Endothelial cell of umbilical vein (primary cell): ENCODE data around the gene MYO9A. TPM values are rescaled to one million over a fixed set of nuclear protein-coding genes. Genes with fewer than 3 reads are reported as not detected.

Experiments
- BruUV-seq: library from RNA; stranded (reverse); fragments of 400-500 nt; replicated peaks from 2 replicates; lab custom pipeline; 2021; lab: Mats Ljungman, UMichigan
- CTCF ChIA-PET: fragments of 300-600, 350-600 bp; sonication (Branson Sonifier 250); formaldehyde crosslinking; loops from one replicate; lab custom pipeline; 2021; ENCODE audit warnings: antibody characterized with exemption, inconsistent platforms; lab: Charles Lee
- POLR2A ChIA-PET: fragments of 300-600, 350-600 bp; sonication (Branson Sonifier 250); formaldehyde crosslinking; loops from one replicate; lab custom pipeline; 2021; ENCODE audit warnings: antibody characterized with exemption, inconsistent platforms; lab: Charles Lee
- DNase-seq: peaks from one replicate; pipeline ENCODE4 v3.0.0-alpha.2; 2011; ENCODE audit warnings: low read depth, low spot score
- FAIRE-seq: peaks from 2 replicates; lab custom pipeline; 2011; peaks lifted over from hg19 to GRCh38; lab: Jason Lieb, UNC
- H2AFZ ChIP-seq: 2 replicates; pipeline ENCODE4 v1.6.0; 2012; ENCODE audit warnings: low read depth, low read length, control low read depth, inconsistent platforms
- H3K27ac ChIP-seq: 2 replicates; pipeline ENCODE4 v1.5.1; 2011; ENCODE audit warnings: low read depth, mild to moderate bottlenecking, control low read depth, low read length, moderate library complexity; ENCODE audit not compliant: insufficient read depth
- H3K27me3 ChIP-seq, 2 experiments: 2 replicates each; pipeline versions ENCODE4 v1.6.0 to v1.6.1; 2011; ENCODE audit warnings: low read length in 2 of 2, mixed read lengths in 1 of 2; ENCODE audit not compliant: control insufficient read depth in 2 of 2, insufficient read depth in 2 of 2
- H3K36me3 ChIP-seq, 2 experiments: 2 replicates in 1 of 2; 3 replicates in 1 of 2; pipeline ENCODE4 v1.5.1; 2011; ENCODE audit warnings: low read length in 2 of 2, mild to moderate bottlenecking in 1 of 2, moderate library complexity in 1 of 2; ENCODE audit not compliant: control insufficient read depth in 2 of 2, insufficient read depth in 2 of 2; ENCODE audit errors: extremely low read depth in 1 of 2
- H3K4me1 ChIP-seq: 3 replicates; pipeline ENCODE4 v1.5.1; 2011; ENCODE audit warnings: mild to moderate bottlenecking, low read length; ENCODE audit not compliant: control insufficient read depth, insufficient read depth; ENCODE audit errors: extremely low read depth
- H3K4me2 ChIP-seq: 2 replicates; pipeline ENCODE4 v1.6.1; 2011; ENCODE audit warnings: low read length, control low read depth, mixed read lengths; ENCODE audit not compliant: insufficient read depth
- H3K4me3 ChIP-seq, 3 experiments: fragments of 200-600 bp in 1 of 3; sonication (generic), shearing (Covaris generic) in 1 of 3; replicated peaks in 1 of 3; 2 replicates each; pipeline ENCODE4 v1.5.1; 2011 to 2016; ENCODE audit warnings: control low read depth in 3 of 3, low read length in 3 of 3, mild to moderate bottlenecking in 2 of 3, inconsistent platforms in 1 of 3, low read depth in 1 of 3, moderate library complexity in 1 of 3; ENCODE audit not compliant: insufficient read depth in 1 of 3
- H3K79me2 ChIP-seq: 2 replicates; pipeline ENCODE4 v1.6.0; 2012; ENCODE audit warnings: low read length, inconsistent platforms; ENCODE audit not compliant: control insufficient read depth, insufficient read depth
- H3K9ac ChIP-seq: replicated peaks from 2 replicates; pipeline ENCODE3; 2011; ENCODE audit warnings: low read length, control low read depth; ENCODE audit not compliant: insufficient read depth; ENCODE audit errors: extremely low read depth
- H3K9me1 ChIP-seq: replicated peaks from 3 replicates; pipeline ENCODE4 v1.6.0; 2011; ENCODE audit warnings: mild to moderate bottlenecking, low read length; ENCODE audit not compliant: control insufficient read depth, insufficient read depth; ENCODE audit errors: extremely low read depth
- H3K9me3 ChIP-seq: replicated peaks from 2 replicates; pipeline ENCODE4 v1.5.1; 2012; ENCODE audit warnings: low read length, inconsistent platforms; ENCODE audit not compliant: control insufficient read depth, insufficient read depth
- H4K20me1 ChIP-seq: replicated peaks from 2 replicates; pipeline ENCODE3; 2011; ENCODE audit warnings: mild to moderate bottlenecking, low read length; ENCODE audit not compliant: control insufficient read depth, insufficient read depth; ENCODE audit errors: extremely low read depth
- EZH2 ChIP-seq: IDR thresholded peaks from 2 replicates; pipeline ENCODE4 v1.6.1; 2012; ENCODE audit warnings: borderline replicate concordance, low read depth, mild to moderate bottlenecking, moderate library complexity, low read length, inconsistent platforms; ENCODE audit not compliant: severe bottlenecking
- FOS ChIP-seq: IDR thresholded peaks from 2 replicates; pipeline ENCODE4 v1.6.1; 2011; ENCODE audit warnings: mild to moderate bottlenecking, low read length, moderate library complexity, borderline replicate concordance; ENCODE audit not compliant: insufficient read depth
- GATA2 ChIP-seq: IDR thresholded peaks from 2 replicates; pipeline ENCODE4 v1.7.0; 2011; ENCODE audit warnings: low read depth, mild to moderate bottlenecking, moderate library complexity, mixed read lengths, low read length; ENCODE audit not compliant: insufficient read length, insufficient read depth
- JUN ChIP-seq: IDR thresholded peaks from 2 replicates; pipeline ENCODE4 v1.6.1; 2011; ENCODE audit warnings: borderline replicate concordance, low read depth; ENCODE audit not compliant: insufficient read length, insufficient read depth
- MYC ChIP-seq: IDR thresholded peaks from one replicate; pipeline ENCODE4 v1.6.1; 2011; ENCODE audit warnings: mild to moderate bottlenecking, low read depth, low read length
- POLR2A ChIP-seq: IDR thresholded peaks from 2 replicates; pipeline ENCODE4 v1.6.1; 2012; ENCODE audit warnings: low read depth, mild to moderate bottlenecking, control low read depth, low read length
- POLR2AphosphoS5 ChIP-seq: IDR thresholded peaks from 2 replicates; pipeline ENCODE4 v1.6.1; 2012; ENCODE audit warnings: low read depth, mild to moderate bottlenecking, control low read depth, low read length, moderate library complexity; ENCODE audit not compliant: insufficient read depth
- dilution Hi-C: fragments of 300-500 bp; cut with MboI; formaldehyde crosslinking; loops from one replicate; pipeline ENCODE4 v1.15.0; 2019; ENCODE audit warnings: low sequenced_read_pairs; ENCODE audit not compliant: extremely low pct_ligation_motif_present
- intact Hi-C: fragments of 100-400 bp; cut with micrococcal nuclease; formaldehyde crosslinking; loops from one replicate; pipeline ENCODE4 v1.10.0; 2022
- polyA plus RNA-seq, 4 experiments: library from polyadenylated mRNA; depleted of rRNA in 3 of 4; stranded (reverse) in 3 of 4; unstranded in 1 of 4; fragments of >200 nt; gene quantifications; 2 replicates each; pipeline versions ENCODE4 v1.2.1 to v1.2.3, GENCODE V29; 2011 to 2012; ENCODE audit warnings: missing spikeins in 1 of 4
- total RNA-seq: library from RNA; stranded (reverse); gene quantifications from 2 replicates; pipeline ENCODE4 v1.2.3, GENCODE V29; 2021
- TF ChIP-seq, protein P1 (sequence below), 2 donors: IDR thresholded peaks; 1 replicate in 1 of 2; 2 replicates in 1 of 2; pipeline ENCODE4 v1.5.1; 2011; ENCODE audit warnings: low read length in 2 of 2, mild to moderate bottlenecking in 2 of 2, moderate library complexity in 2 of 2, control low read depth in 1 of 2, inconsistent platforms in 1 of 2, low read depth in 1 of 2; ENCODE audit not compliant: insufficient read depth in 1 of 2; ENCODE audit errors: extremely low read depth in 1 of 2
- TF ChIP-seq, protein P2 (sequence below): IDR thresholded peaks from 2 replicates; pipeline ENCODE4 v1.6.1; 2011; ENCODE audit not compliant: insufficient read depth, insufficient read length

The MYO9A gene
- total and polyA plus RNA-seq, 2 donors (not counting 3 experiments of a cell fraction or from before 2014, with no cell fraction given) = 6.4 to 30.3 TPM

DNA sequence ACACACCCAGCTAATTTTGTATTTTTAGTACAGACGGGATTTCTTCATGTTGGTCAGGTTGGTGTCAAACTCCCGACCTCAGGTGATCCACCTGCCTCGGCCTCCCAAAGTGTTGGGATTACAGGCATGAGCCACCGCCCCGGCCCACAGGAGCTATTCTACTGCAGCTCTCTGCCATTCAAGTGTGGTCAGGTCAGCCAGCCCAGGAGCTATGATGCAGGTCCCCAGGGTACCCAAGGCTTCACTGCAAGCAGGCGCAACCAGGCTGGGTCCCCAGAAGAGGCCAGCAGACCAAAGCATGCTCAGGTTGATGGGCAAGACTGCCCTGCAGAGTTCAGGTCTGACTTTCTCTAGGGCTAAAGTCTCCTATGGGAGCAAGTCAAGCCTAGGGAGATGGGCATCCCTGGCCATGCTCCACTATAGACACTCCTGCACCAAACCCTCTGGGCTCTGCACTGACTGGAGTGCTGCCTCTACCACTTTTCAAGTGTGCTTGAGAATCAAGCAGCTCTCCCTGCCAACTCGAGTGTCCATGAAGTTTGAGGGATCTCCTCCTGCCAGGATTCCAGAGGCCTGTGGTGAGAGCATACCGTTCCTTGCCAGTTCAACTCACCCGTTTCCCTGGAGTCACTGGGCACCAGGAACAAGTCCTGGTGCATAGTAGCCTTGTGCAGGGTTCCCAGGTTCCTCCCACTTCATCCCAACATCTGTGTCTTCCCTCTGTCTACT, 30.9 kb downstream of the MYO9A start:
- BruUV-seq = no TSS peak
- FAIRE-seq (no peak), DNase-seq (no peak)
- H3K36me3 ChIP-seq = no peaks in the 10 kb centered on the region
- H2AFZ ChIP-seq = no peak overlapping the region
- H3K27me3 ChIP-seq = no peaks in the 10 kb centered on the region
- CTCF ChIA-PET = no interaction called here
- intact Hi-C loops (no loop called here), dilution Hi-C loops (no loop called here)
- H4K20me1 ChIP-seq = no peaks in the 10 kb centered on the region
- H3K4me1 ChIP-seq = no peaks in the 10 kb centered on the region
- POLR2A ChIA-PET = no interaction called here
- H3K9me3 ChIP-seq = no peaks in the 10 kb centered on the region
- no peak overlapping the region for H3K27ac ChIP-seq
- H3K9me1 ChIP-seq = no peaks in the 10 kb centered on the region
- TF ChIP-seq GATA2 = no peak
- TF ChIP-seq, protein P1, sequence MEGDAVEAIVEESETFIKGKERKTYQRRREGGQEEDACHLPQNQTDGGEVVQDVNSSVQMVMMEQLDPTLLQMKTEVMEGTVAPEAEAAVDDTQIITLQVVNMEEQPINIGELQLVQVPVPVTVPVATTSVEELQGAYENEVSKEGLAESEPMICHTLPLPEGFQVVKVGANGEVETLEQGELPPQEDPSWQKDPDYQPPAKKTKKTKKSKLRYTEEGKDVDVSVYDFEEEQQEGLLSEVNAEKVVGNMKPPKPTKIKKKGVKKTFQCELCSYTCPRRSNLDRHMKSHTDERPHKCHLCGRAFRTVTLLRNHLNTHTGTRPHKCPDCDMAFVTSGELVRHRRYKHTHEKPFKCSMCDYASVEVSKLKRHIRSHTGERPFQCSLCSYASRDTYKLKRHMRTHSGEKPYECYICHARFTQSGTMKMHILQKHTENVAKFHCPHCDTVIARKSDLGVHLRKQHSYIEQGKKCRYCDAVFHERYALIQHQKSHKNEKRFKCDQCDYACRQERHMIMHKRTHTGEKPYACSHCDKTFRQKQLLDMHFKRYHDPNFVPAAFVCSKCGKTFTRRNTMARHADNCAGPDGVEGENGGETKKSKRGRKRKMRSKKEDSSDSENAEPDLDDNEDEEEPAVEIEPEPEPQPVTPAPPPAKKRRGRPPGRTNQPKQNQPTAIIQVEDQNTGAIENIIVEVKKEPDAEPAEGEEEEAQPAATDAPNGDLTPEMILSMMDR (IDR thresholded peaks at IDR 0.05; ENCODE audit: extremely low read depth in 1 of 2, insufficient read depth in 1 of 2, low read depth in 1 of 2, low read length in 2 of 2) = no peak
- TF ChIP-seq, protein P2, sequence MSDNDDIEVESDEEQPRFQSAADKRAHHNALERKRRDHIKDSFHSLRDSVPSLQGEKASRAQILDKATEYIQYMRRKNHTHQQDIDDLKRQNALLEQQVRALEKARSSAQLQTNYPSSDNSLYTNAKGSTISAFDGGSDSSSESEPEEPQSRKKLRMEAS = no peak
- no peak for TF ChIP-seq EZH2
- TF ChIP-seq POLR2A = no peak
- no peak for TF ChIP-seq POLR2AphosphoS5
- no peak for TF ChIP-seq JUN
- TF ChIP-seq FOS = no peak
- no peak for TF ChIP-seq MYC
- H3K4me3 ChIP-seq = no peak overlapping the region
- H3K4me2 ChIP-seq = no peak overlapping the region
- H3K9ac ChIP-seq = no peak overlapping the region
- H3K79me2 ChIP-seq = no peaks in the 10 kb centered on the region
